ENCODE data around the gene RAB33B. TPM values are rescaled to one million over a fixed set of nuclear protein-coding genes. Genes with fewer than 3 reads are reported as not detected.

RAB33B gene
- total RNA-seq, 1 experiment from 2014 or later = 4.5 TPM

DNA sequence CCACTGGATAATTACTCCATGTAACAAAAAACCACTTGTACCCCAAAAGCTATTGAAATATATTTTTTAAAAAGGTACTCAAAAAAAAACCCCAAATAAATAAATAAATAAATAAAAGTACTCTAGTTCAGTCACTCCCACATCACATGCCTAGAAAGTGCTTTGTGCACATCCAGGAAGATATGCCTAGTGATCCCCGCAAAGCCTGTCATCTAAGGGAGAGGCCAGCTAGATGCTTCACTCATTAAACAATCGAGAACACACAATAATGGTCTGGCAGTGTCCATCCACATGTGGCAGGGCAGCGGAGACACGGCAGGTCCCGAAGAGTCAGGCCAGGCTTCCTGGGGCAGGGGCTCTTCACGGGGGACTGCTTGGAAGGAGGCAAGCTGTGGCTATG, 47.6 kb downstream of the RAB33B start:
- no peaks in the 10 kb centered on the region for H3K36me3 ChIP-seq (ENCODE audit: control insufficient read depth, insufficient read depth, low read length)
- H3K27me3 ChIP-seq (ENCODE audit: control insufficient read depth, insufficient read depth, low read length) = no peaks in the 10 kb centered on the region
- in situ Hi-C loops (cut with HindIII; ENCODE audit: low pct_unique_long_range_greater_than_20kb, low sequenced_read_pairs) = no loop called here
- ATAC-seq (no peak), DNase-seq (ENCODE audit: low read depth, low spot score) (no peak)
- TF ChIP-seq, protein P1, sequence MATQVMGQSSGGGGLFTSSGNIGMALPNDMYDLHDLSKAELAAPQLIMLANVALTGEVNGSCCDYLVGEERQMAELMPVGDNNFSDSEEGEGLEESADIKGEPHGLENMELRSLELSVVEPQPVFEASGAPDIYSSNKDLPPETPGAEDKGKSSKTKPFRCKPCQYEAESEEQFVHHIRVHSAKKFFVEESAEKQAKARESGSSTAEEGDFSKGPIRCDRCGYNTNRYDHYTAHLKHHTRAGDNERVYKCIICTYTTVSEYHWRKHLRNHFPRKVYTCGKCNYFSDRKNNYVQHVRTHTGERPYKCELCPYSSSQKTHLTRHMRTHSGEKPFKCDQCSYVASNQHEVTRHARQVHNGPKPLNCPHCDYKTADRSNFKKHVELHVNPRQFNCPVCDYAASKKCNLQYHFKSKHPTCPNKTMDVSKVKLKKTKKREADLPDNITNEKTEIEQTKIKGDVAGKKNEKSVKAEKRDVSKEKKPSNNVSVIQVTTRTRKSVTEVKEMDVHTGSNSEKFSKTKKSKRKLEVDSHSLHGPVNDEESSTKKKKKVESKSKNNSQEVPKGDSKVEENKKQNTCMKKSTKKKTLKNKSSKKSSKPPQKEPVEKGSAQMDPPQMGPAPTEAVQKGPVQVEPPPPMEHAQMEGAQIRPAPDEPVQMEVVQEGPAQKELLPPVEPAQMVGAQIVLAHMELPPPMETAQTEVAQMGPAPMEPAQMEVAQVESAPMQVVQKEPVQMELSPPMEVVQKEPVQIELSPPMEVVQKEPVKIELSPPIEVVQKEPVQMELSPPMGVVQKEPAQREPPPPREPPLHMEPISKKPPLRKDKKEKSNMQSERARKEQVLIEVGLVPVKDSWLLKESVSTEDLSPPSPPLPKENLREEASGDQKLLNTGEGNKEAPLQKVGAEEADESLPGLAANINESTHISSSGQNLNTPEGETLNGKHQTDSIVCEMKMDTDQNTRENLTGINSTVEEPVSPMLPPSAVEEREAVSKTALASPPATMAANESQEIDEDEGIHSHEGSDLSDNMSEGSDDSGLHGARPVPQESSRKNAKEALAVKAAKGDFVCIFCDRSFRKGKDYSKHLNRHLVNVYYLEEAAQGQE (IDR thresholded peaks at IDR 0.05; ENCODE audit: insufficient read depth in 1 of 2, low read depth in 2 of 2, low read length in 1 of 2) = no peak
- no peak for TF ChIP-seq POLR2AphosphoS5 (IDR thresholded peaks at IDR 0.05; ENCODE audit: low read depth, low read length)
- no peak for TF ChIP-seq SIN3A (IDR thresholded peaks at IDR 0.05; ENCODE audit: borderline replicate concordance, insufficient read depth, low read depth, low read length)
- TF ChIP-seq TCF7L2 (IDR thresholded peaks at IDR 0.05; ENCODE audit: low read depth, low read length) = no peak
- TF ChIP-seq, protein P2, sequence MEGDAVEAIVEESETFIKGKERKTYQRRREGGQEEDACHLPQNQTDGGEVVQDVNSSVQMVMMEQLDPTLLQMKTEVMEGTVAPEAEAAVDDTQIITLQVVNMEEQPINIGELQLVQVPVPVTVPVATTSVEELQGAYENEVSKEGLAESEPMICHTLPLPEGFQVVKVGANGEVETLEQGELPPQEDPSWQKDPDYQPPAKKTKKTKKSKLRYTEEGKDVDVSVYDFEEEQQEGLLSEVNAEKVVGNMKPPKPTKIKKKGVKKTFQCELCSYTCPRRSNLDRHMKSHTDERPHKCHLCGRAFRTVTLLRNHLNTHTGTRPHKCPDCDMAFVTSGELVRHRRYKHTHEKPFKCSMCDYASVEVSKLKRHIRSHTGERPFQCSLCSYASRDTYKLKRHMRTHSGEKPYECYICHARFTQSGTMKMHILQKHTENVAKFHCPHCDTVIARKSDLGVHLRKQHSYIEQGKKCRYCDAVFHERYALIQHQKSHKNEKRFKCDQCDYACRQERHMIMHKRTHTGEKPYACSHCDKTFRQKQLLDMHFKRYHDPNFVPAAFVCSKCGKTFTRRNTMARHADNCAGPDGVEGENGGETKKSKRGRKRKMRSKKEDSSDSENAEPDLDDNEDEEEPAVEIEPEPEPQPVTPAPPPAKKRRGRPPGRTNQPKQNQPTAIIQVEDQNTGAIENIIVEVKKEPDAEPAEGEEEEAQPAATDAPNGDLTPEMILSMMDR (IDR thresholded peaks at IDR 0.05) = no peak
- no peaks in the 10 kb centered on the region for H3K4me1 ChIP-seq (ENCODE audit: control insufficient read depth, insufficient read depth, low read length)
- no TSS peak for BruUV-seq (replicated peaks)
- no peak overlapping the region for H3K4me3 ChIP-seq (ENCODE audit: low read depth in 2 of 2, low read length in 2 of 2)
- intact Hi-C loops (cut with micrococcal nuclease; ENCODE audit: unreplicated experiment) = no loop called here
- H3K9me3 ChIP-seq (ENCODE audit: control insufficient read depth, insufficient read depth, low read depth, low read length) = no peaks in the 10 kb centered on the region
- H3K27ac ChIP-seq (ENCODE audit: low read length) = no peak overlapping the region
- ChIA-PET CTCF (no interaction called here), POLR2A (interaction anchor here (0.6 kb wide), 1 partner anchor 14 kb away, joined by 5 read pairs; no protein-coding TSS in a partner anchor)

GRCh38 chr4:139501927-139502899, 48.3 kb downstream of the RAB33B start:
- Histone ChIP-seq H3K36me3 (ENCODE audit: control insufficient read depth, insufficient read depth, low read length) (no peaks in the 10 kb centered on the region), H3K27me3 (ENCODE audit: control insufficient read depth, insufficient read depth, low read length) (no peaks in the 10 kb centered on the region), H3K27ac (ENCODE audit: low read length) (no peak overlapping the region), H3K9me3 (ENCODE audit: control insufficient read depth, insufficient read depth, low read depth, low read length) (no peaks in the 10 kb centered on the region), H3K4me3 (ENCODE audit: low read depth in 2 of 2, low read length in 2 of 2) (no peak overlapping the region), H3K4me1 (ENCODE audit: control insufficient read depth, insufficient read depth, low read length) (no peaks in the 10 kb centered on the region)
- POLR2A ChIA-PET = interaction anchor here (0.6 kb wide), 1 partner anchor 14 kb away, joined by 5 read pairs; no protein-coding TSS in a partner anchor
- no peak for DNase-seq (ENCODE audit: low read depth, low spot score)
- in situ Hi-C loops (cut with HindIII; ENCODE audit: low pct_unique_long_range_greater_than_20kb, low sequenced_read_pairs) = no loop called here
- intact Hi-C loops (cut with micrococcal nuclease; ENCODE audit: unreplicated experiment) = no loop called here
- no peak for ATAC-seq
- TF ChIP-seq, protein P2 (IDR thresholded peaks at IDR 0.05) = no peak
- TF ChIP-seq, protein P1 (IDR thresholded peaks at IDR 0.05; ENCODE audit: insufficient read depth in 1 of 2, low read depth in 2 of 2, low read length in 1 of 2) = no peak
- TF ChIP-seq TCF7L2 (IDR thresholded peaks at IDR 0.05; ENCODE audit: low read depth, low read length) (no peak), SIN3A (IDR thresholded peaks at IDR 0.05; ENCODE audit: borderline replicate concordance, insufficient read depth, low read depth, low read length) (no peak), POLR2AphosphoS5 (IDR thresholded peaks at IDR 0.05; ENCODE audit: low read depth, low read length) (no peak)
- CTCF ChIA-PET = interaction anchor here (0.7 kb wide), 1 partner anchor 506 kb away, joined by 8 read pairs; no protein-coding TSS in a partner anchor
- BruUV-seq (replicated peaks) = no TSS peak

Measured in Panc1 (cell line).